ENCODE results near the gene DHRS11. TPM values are rescaled to one million over a fixed set of nuclear protein-coding genes. Genes with fewer than 3 reads are reported as not detected.

The DHRS11 gene
- total RNA-seq, 3 donors from 2014 or later (not counting 1 experiment from before 2014, with no cell fraction given) = 2.7 to 6.0 (median 4.9) TPM

GRCh38 chr17:36544307-36545076 is 47.2 kb upstream of the DHRS11 start, which contains the start of gene GGNBP2:
TSS of gene GGNBP2 (plus strand) at chr17:36544919. CDS start at chr17:36545725, 806 bp downstream.
- WGBS (ENCODE audit: insufficient coverage) = under 1% methylated on average over 71 of the region's 71 CpGs

GRCh38 chr17:36545077-36545464 is 46.6 kb upstream of the DHRS11 start:
- Histone ChIP-seq H3K27ac (ENCODE audit: low read length) (peak overlapping the region; percentile 100), H3K4me3 (ENCODE audit: low read length) (peak overlapping the region; percentile 89), H3K9me3 (ENCODE audit: control insufficient read depth, insufficient read depth, low read length) (no peaks in the 10 kb centered on the region), H3K36me3 (ENCODE audit: control insufficient read depth, insufficient read depth, low read length) (peaks cover 9% of the 10 kb centered on the region), H3K4me1 (ENCODE audit: control insufficient read depth, insufficient read depth, low read length) (peaks cover 29% of the 10 kb centered on the region), H3K27me3 (ENCODE audit: control insufficient read depth, insufficient read depth, low read length) (no peaks in the 10 kb centered on the region)
- intact Hi-C loops (cut with micrococcal nuclease) = loop anchor here (10.0 kb wide), 1 partner anchor 60 kb away; the partner anchor contains the start of gene MRM1
- no peak for TF ChIP-seq CTCF (IDR thresholded peaks at IDR 0.05)
- H3K27ac Mint-ChIP-seq = peak overlapping the region; percentile 98 to 99
- no peak for ATAC-seq
- peaks cover 28 to 35% of the 10 kb centered on the region in 2 donors for H3K4me1 Mint-ChIP-seq
- H3K27me3 Mint-ChIP-seq (ENCODE audit: low read depth in 2 of 2) = no peaks in the 10 kb centered on the region
- H3K36me3 Mint-ChIP-seq = no peaks in the 10 kb centered on the region
- WGBS (ENCODE audit: insufficient coverage) = 0% methylated on average over 38 of the region's 38 CpGs
- no peak for DNase-seq
- H3K9me3 Mint-ChIP-seq = no peaks in the 10 kb centered on the region
- H3K4me3 Mint-ChIP-seq = peak overlapping the region; percentile 96

More at GRCh38 chr17:36544307-36545076, 47.2 kb upstream of the DHRS11 start, which contains the start of gene GGNBP2:
- Histone ChIP-seq H3K4me1 (ENCODE audit: control insufficient read depth, insufficient read depth, low read length) (peaks cover 25% of the 10 kb centered on the region), H3K9me3 (ENCODE audit: control insufficient read depth, insufficient read depth, low read length) (no peaks in the 10 kb centered on the region), H3K27ac (ENCODE audit: low read length) (peak within 1 kb of the TSS; percentile 100), H3K4me3 (ENCODE audit: low read length) (peak within 1 kb of the TSS; percentile 89), H3K27me3 (ENCODE audit: control insufficient read depth, insufficient read depth, low read length) (no peaks in the 10 kb centered on the region), H3K36me3 (ENCODE audit: control insufficient read depth, insufficient read depth, low read length) (peaks cover 9% of the 10 kb centered on the region)
- Mint-ChIP-seq H3K27ac (peak within 1 kb of the TSS; percentile 98 to 99), H3K9me3 (no peaks in the 10 kb centered on the region), H3K27me3 (ENCODE audit: low read depth in 2 of 2) (no peaks in the 10 kb centered on the region), H3K36me3 (no peaks in the 10 kb centered on the region), H3K4me3 (peak within 1 kb of the TSS; percentile 96), H3K4me1 (peaks cover 27 to 32% of the 10 kb centered on the region in 2 donors)
- DNase-seq (peak; percentile 87 to 95), ATAC-seq (peak; percentile 63 to 79 (median 66))
- no peak for TF ChIP-seq CTCF (IDR thresholded peaks at IDR 0.05)
- intact Hi-C loops (cut with micrococcal nuclease) = loop anchor here (1.0 to 10.0 kb wide), 3 partner anchors 9 to 957 kb away; partner anchors contain the start of genes AP2B1 and MRM1

DNA sequence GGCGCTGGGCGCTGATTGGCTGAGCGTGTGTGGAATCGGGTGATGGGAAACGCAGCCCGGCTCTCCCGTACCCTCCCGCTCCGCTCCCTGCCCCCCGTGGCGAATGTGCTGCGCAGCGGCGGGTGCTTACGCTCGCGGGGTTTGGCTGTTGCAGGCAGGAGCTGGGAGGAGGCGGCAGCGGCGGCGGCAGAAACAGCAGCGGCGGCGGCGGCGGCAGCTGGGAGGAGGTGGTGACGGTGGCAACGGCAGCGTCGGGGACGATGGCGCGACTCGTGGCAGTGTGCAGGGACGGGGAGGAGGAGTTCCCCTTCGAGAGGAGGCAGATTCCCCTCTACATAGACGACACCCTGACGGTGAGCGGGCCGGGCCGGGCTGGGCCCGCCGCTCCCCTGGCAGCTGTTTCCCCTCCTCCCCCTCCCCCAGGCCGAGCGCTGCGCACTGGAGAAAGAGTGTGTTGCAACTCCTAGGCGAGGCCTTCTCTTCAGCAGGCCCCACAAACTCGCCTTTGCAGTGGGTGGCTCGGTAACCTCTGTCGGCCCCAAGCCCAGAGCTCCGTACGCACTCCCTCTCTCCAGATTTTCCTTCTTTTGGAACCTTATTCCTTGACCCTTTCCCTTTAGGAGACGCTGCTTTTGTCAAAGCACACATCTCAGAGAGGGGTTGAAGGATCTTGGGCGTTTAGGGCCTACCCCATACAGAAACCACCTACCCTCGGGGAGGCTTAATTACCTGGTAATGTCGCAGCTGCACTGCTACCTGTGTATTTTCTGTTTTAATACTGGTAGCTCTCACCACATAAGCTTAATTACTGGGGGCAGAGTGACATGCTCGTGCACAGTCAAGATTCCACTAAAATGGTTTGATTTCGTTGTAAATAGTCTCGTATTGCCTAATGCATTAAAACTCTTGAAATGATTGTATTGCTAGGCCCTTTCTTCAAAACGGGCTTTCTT is 45.9 kb upstream of the DHRS11 start:
- peak overlapping the region; percentile 89 for H3K4me3 ChIP-seq (ENCODE audit: low read length)
- no peaks in the 10 kb centered on the region for H3K9me3 ChIP-seq (ENCODE audit: control insufficient read depth, insufficient read depth, low read length)
- Mint-ChIP-seq H3K27ac (peak overlapping the region; percentile 98 to 99), H3K4me3 (peak overlapping the region; percentile 88), H3K9me3 (no peaks in the 10 kb centered on the region), H3K4me1 (peaks cover 35 to 42% of the 10 kb centered on the region in 2 donors), H3K36me3 (no peaks in the 10 kb centered on the region), H3K27me3 (ENCODE audit: low read depth in 2 of 2) (no peaks in the 10 kb centered on the region)
- DNase-seq (peak; percentile 96 to 98), ATAC-seq (peak; percentile 65 to 87 (median 75))
- intact Hi-C loops (cut with micrococcal nuclease) = loop anchor here (10.0 kb wide), 1 partner anchor 59 kb away; the partner anchor contains the start of gene MRM1
- under 1% methylated on average over 60 of the region's 60 CpGs for WGBS (ENCODE audit: insufficient coverage)
- H3K27ac ChIP-seq (ENCODE audit: low read length) = peak overlapping the region; percentile 100
- peaks cover 30% of the 10 kb centered on the region for H3K4me1 ChIP-seq (ENCODE audit: control insufficient read depth, insufficient read depth, low read length)
- peaks cover 9% of the 10 kb centered on the region for H3K36me3 ChIP-seq (ENCODE audit: control insufficient read depth, insufficient read depth, low read length)
- TF ChIP-seq CTCF (IDR thresholded peaks at IDR 0.05) = no peak
- no peaks in the 10 kb centered on the region for H3K27me3 ChIP-seq (ENCODE audit: control insufficient read depth, insufficient read depth, low read length)
